Cerebellar nuclear complex (tissue), 1 donor: ENCODE measurements around the gene FOXM1.
A peak's percentile ranks its signal among the peaks of the same experiment; 100 is the strongest.

Experiments
- DNase-seq, 2 experiments: peaks; one replicate each; lab custom pipeline; 2025; lab: John Stamatoyannopoulos, UW

FOXM1 gene

GRCh38 chr12:2835691-2836403, 41.1 kb downstream of the FOXM1 start:
- DNase-seq: no peak

GRCh38 chr12:2834581-2835491, 42.1 kb downstream of the FOXM1 start, which contains the start of gene NRIP2:
TSS of gene NRIP2 (minus strand) at chr12:2835035. CDS start at chr12:2834983, 52 bp downstream.
- DNase-seq: no peak

GRCh38 chr12:2833810-2834209, 43.2 kb downstream of the FOXM1 start:
- DNase-seq: no peak

GRCh38 chr12:2833327-2833726, 43.6 kb downstream of the FOXM1 start:
- peak; percentile 39 to 42 for DNase-seq

GRCh38 chr12:2832550-2833127, 44.3 kb downstream of the FOXM1 start:
- DNase-seq: no peak

- no peak for DNase-seq
Observed at GRCh38 chr12:2829275-2829674, 47.7 kb downstream of the FOXM1 start.

- DNase-seq: no peak
Observed at GRCh38 chr12:2826721-2827515, 50.1 kb downstream of the FOXM1 start.

GRCh38 chr12:2826036-2826435, 50.9 kb downstream of the FOXM1 start:
- no peak for DNase-seq

GRCh38 chr12:2825132-2825531, 51.8 kb downstream of the FOXM1 start:
- DNase-seq: no peak

GRCh38 chr12:2824541-2824940, 52.4 kb downstream of the FOXM1 start:
- no peak for DNase-seq

GRCh38 chr12:2823483-2823882, 53.5 kb downstream of the FOXM1 start:
- DNase-seq: no peak

- no peak for DNase-seq
Observed at GRCh38 chr12:2820432-2820831, 56.5 kb downstream of the FOXM1 start.

GRCh38 chr12:2819810-2820209, 57.2 kb downstream of the FOXM1 start:
- no peak for DNase-seq

GRCh38 chr12:2813214-2814185, 63.5 kb downstream of the FOXM1 start:
- no peak for DNase-seq

- DNase-seq: peak; percentile 97 to 99
Observed at GRCh38 chr12:2812290-2813213, 64.4 kb downstream of the FOXM1 start, which contains the start of gene ITFG2. TSS of gene ITFG2 (plus strand) at chr12:2812668. CDS start at chr12:2812761, 93 bp downstream.

- no peak for DNase-seq
Observed at GRCh38 chr12:2811801-2812200, 65.2 kb downstream of the FOXM1 start.
